HepG2 (cell line): Measurements from ENCODE around the gene RINL. TPM values are rescaled to one million over a fixed set of nuclear protein-coding genes. Genes with fewer than 3 reads are reported as not detected.

Experiments
- ATAC-seq: fragments of 200-7000 bp; cut with Tn5 transposase; 3 replicates; pipeline ENCODE4 v1.9.1; 2020; ENCODE audit warnings: mild to moderate bottlenecking, moderate library complexity
- BruUV-seq: library from RNA; stranded (reverse); fragments of 400-500 nt; replicated peaks from 2 replicates; lab custom pipeline; 2021; lab: Mats Ljungman, UMichigan
- CTCF ChIA-PET: fragments of 300-600 bp; formaldehyde crosslinking; extraction: SDS; loops from one replicate; lab custom pipeline; 2021; ENCODE audit warnings: low total read pairs, inconsistent platforms, low intra/inter-chr PET ratio; lab: Yijun Ruan, JAX
- POLR2A ChIA-PET: fragments of 350-600 bp; sonication (Branson Sonifier 250); formaldehyde crosslinking; loops from one replicate; lab custom pipeline; 2020; ENCODE audit warnings: antibody characterized with exemption, inconsistent platforms; lab: Yijun Ruan, JAX
- DNase-seq: peaks from one replicate; pipeline ENCODE4 v3.0.0-alpha.2; 2015; ENCODE audit warnings: low spot score
- FAIRE-seq: peaks from 3 replicates; lab custom pipeline; 2011; peaks lifted over from hg19 to GRCh38; lab: Jason Lieb, UNC
- H2AFZ ChIP-seq: one replicate; pipeline ENCODE4 v1.6.1; 2011; ENCODE audit warnings: low read length, inconsistent platforms
- H3K27ac ChIP-seq: fragments of 300-600 bp; 3 replicates; pipeline ENCODE4 v1.8.0; 2011; ENCODE audit warnings: mixed run types, mild to moderate bottlenecking, mixed read lengths, low read length, inconsistent platforms; ENCODE audit not compliant: insufficient read depth; ENCODE audit errors: extremely low read length
- H3K27me3 ChIP-seq, 2 experiments: fragments of 200-600 bp in 1 of 2; 2 replicates in 1 of 2; 3 replicates in 1 of 2; pipeline versions ENCODE4 v1.6.0 to v1.8.0; 2011; ENCODE audit warnings: low read length in 2 of 2, mild to moderate bottlenecking in 2 of 2, moderate library complexity in 2 of 2, inconsistent platforms in 1 of 2; ENCODE audit not compliant: insufficient read depth in 2 of 2, control insufficient read depth in 1 of 2
- H3K36me3 ChIP-seq, 2 experiments: fragments of 200-600 bp in 1 of 2; replicated peaks in 1 of 2; 2 replicates in 1 of 2; 3 replicates in 1 of 2; pipeline versions ENCODE4 v1.5.1 to v1.8.0; 2011; ENCODE audit warnings: low read length in 2 of 2, inconsistent platforms in 1 of 2; ENCODE audit not compliant: insufficient read depth in 2 of 2, control insufficient read depth in 1 of 2
- H3K4me1 ChIP-seq: 2 replicates; pipeline ENCODE4 v1.5.1; 2012; ENCODE audit warnings: low read length, inconsistent platforms; ENCODE audit not compliant: insufficient read depth
- H3K4me2 ChIP-seq: 2 replicates; pipeline ENCODE4 v1.6.0; 2011; ENCODE audit warnings: low read depth, low read length, inconsistent platforms
- H3K4me3 ChIP-seq, 3 experiments: fragments of 200-600 bp in 1 of 3; sonication (generic), shearing (Covaris generic) in 1 of 3; replicated peaks in 1 of 3; 2 replicates each; pipeline ENCODE4 v1.5.1; 2011 to 2016; ENCODE audit warnings: low read length in 3 of 3, inconsistent platforms in 2 of 3, low read depth in 2 of 3, mild to moderate bottlenecking in 2 of 3, control low read depth in 1 of 3, mixed read lengths in 1 of 3; ENCODE audit not compliant: insufficient read depth in 1 of 3
- H3K79me2 ChIP-seq: one replicate; pipeline ENCODE4 v1.6.1; 2011; ENCODE audit warnings: low read length, inconsistent platforms; ENCODE audit not compliant: insufficient read depth
- H3K9ac ChIP-seq: 2 replicates; pipeline ENCODE4 v1.6.0; 2011; ENCODE audit warnings: mild to moderate bottlenecking, low read depth, low read length, inconsistent platforms; ENCODE audit not compliant: insufficient read depth
- H3K9me3 ChIP-seq: 2 replicates; pipeline ENCODE4 v1.5.1; 2012; ENCODE audit warnings: mild to moderate bottlenecking, low read length
- H4K20me1 ChIP-seq: 2 replicates; pipeline ENCODE4 v1.6.0; 2011; ENCODE audit warnings: inconsistent platforms, mild to moderate bottlenecking, low read length, moderate library complexity; ENCODE audit not compliant: insufficient read depth
- AHDC1 ChIP-seq: sonication (generic); formaldehyde crosslinking; IDR thresholded peaks from 2 replicates; pipeline ENCODE4 v1.5.1; 2020; ENCODE audit warnings: mild to moderate bottlenecking, missing genetic modification reagents, borderline replicate concordance
- RBM22 ChIP-seq: fragments of 200-400 bp; formaldehyde crosslinking; optimal IDR thresholded peaks from 2 replicates; pipeline ENCODE3; 2017; ENCODE audit warnings: mild to moderate bottlenecking, low read length, moderate library complexity
- TBX3 ChIP-seq: fragments of 450-650 bp; IDR thresholded peaks from 2 replicates; pipeline ENCODE4 v1.6.1; 2017; ENCODE audit warnings: antibody characterized with exemption, mild to moderate bottlenecking, inconsistent platforms, borderline replicate concordance
- YY1 ChIP-seq: IDR thresholded peaks from 2 replicates; pipeline ENCODE4 v1.6.1; 2011; ENCODE audit warnings: low read length, low read depth, moderate library complexity, mild to moderate bottlenecking; ENCODE audit not compliant: insufficient read depth, insufficient replicate concordance
- ZBTB25 ChIP-seq: IDR thresholded peaks from 2 replicates; pipeline ENCODE4 v1.6.1; 2018; ENCODE audit warnings: missing genetic modification reagents
- ZFX ChIP-seq: sonication (generic); formaldehyde crosslinking; IDR thresholded peaks from 2 replicates; pipeline ENCODE4 v1.4.0; 2020; ENCODE audit warnings: mild to moderate bottlenecking, low read depth, missing genetic modification reagents, moderate library complexity
- ZNF253 ChIP-seq: sonication (generic); formaldehyde crosslinking; IDR thresholded peaks from 2 replicates; pipeline ENCODE4 v1.8.0; 2022; ENCODE audit warnings: mild to moderate bottlenecking, missing genetic modification reagents, borderline replicate concordance
- ZNF687 ChIP-seq: sonication (generic); formaldehyde crosslinking; IDR thresholded peaks from 2 replicates; pipeline ENCODE4 v1.5.1; 2020; ENCODE audit warnings: mild to moderate bottlenecking, missing genetic modification reagents, moderate library complexity
- WGBS: methylation state at CpG from one replicate; pipeline ENCODE4 v1.1.6; 2017; ENCODE audit warnings: low lambda C conversion rate; 5-methylcytosine and 5-hydroxymethylcytosine counted together
- in situ Hi-C: cut with HindIII; loops from 2 replicates; pipeline ENCODE4 v1.10.0; 2017; ENCODE audit warnings: low pct_unique_long_range_greater_than_20kb; ENCODE audit not compliant: extremely low pct_ligation_motif_present
- intact Hi-C: fragments of 100-400 bp; cut with micrococcal nuclease; formaldehyde crosslinking; loops from one replicate; pipeline ENCODE4 v1.10.0; 2022; ENCODE audit not compliant: unreplicated experiment
- polyA plus RNA-seq, 8 experiments: library from polyadenylated mRNA; depleted of rRNA in 3 of 8; stranded (reverse) in 7 of 8; unstranded in 1 of 8; fragments of >200 nt; fragmentation: Illumina TruSeq in 4 of 8; extraction: Trizol in 4 of 8; gene quantifications; 2 replicates each; pipeline versions ENCODE4 v1.2.1 to v1.2.3, GENCODE V29; 2011 to 2016; ENCODE audit warnings: low read depth in 4 of 8, missing spikeins in 1 of 8, mixed read lengths in 1 of 8; ENCODE audit not compliant: insufficient read depth in 1 of 8
- total RNA-seq, 5 experiments: library from RNA; depleted of rRNA; stranded (reverse); fragments of >200 nt; fragmentation: Illumina TruSeq; extraction: Trizol; gene quantifications; 2 replicates each; pipeline ENCODE4 v1.2.3, GENCODE V29; 2016; ENCODE audit warnings: low read depth in 1 of 5
- TF ChIP-seq, protein P1 (sequence below): sonication (generic); formaldehyde crosslinking; IDR thresholded peaks from 2 replicates; pipeline ENCODE4 v1.5.0; 2020; ENCODE audit warnings: missing genetic modification reagents

Gene RINL
- total and polyA plus RNA-seq, 2 of the 13 experiments (the other 11 are each of a cell fraction or from before 2014, with no cell fraction given): 11.4 to 18.0 TPM

GRCh38 chr19:38862321-38863059 lies 15.6 kb downstream of the RINL start:
- H4K20me1 ChIP-seq: no peaks in the 10 kb centered on the region
- no peaks in the 10 kb centered on the region for H3K27me3 ChIP-seq
- H3K9ac ChIP-seq: no peak overlapping the region
- WGBS: 74% methylated on average over 10 of the region's 10 CpGs
- no peaks in the 10 kb centered on the region for H3K36me3 ChIP-seq
- H3K4me1 ChIP-seq: peaks cover 53% of the 10 kb centered on the region
- CTCF ChIA-PET: no interaction called here
- no peak overlapping the region for H3K4me3 ChIP-seq
- FAIRE-seq: no peak
- in situ Hi-C loops (no loop called here), intact Hi-C loops (no loop called here)
- no TSS peak for BruUV-seq
- POLR2A ChIA-PET: interaction anchor here (1.3 to 2.5 kb wide), 4 partner anchors 10 to 31 kb away, joined by 3 to 11 read pairs (median 6); partner anchors contain the start of gene ECH1
- DNase-seq: no peak
- H3K27ac ChIP-seq: no peak overlapping the region
- no peak overlapping the region for H3K4me2 ChIP-seq
- H2AFZ ChIP-seq: no peak overlapping the region
- H3K9me3 ChIP-seq: no peaks in the 10 kb centered on the region
- ATAC-seq: no peak
- no peaks in the 10 kb centered on the region for H3K79me2 ChIP-seq
- TF ChIP-seq ZNF253 (CRISPR knock-in tag) (no peak), TBX3 (no peak), ZBTB25 (CRISPR knock-in tag) (no peak), YY1 (no peak), ZNF687 (CRISPR knock-in tag) (no peak), ZFX (CRISPR knock-in tag) (no peak), RBM22 (no peak), AHDC1 (CRISPR knock-in tag) (no peak)
- TF ChIP-seq, protein P1, sequence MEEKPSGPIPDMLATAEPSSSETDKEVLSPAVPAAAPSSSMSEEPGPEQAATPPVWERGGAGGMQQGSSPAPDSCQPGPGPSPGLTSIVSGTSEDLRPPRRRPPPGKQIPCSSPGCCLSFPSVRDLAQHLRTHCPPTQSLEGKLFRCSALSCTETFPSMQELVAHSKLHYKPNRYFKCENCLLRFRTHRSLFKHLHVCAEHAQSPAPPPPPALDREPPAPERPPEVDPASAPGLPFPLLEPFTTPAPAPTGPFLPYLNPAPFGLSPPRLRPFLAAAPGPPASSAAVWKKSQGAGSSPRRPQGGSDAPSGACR (CRISPR knock-in tag): no peak
